ENCODE measurements around the gene GIMAP6.

- TF ChIP-seq POLR2A (IDR thresholded peaks at IDR 0.05) (no peak), CTCF (IDR thresholded peaks at IDR 0.05) (no peak), POLR2AphosphoS5 (IDR thresholded peaks at IDR 0.05) (peak in 2 of 3 donors; percentile 27 to 29)
Observed at GRCh38 chr7:150631084-150631826, 930 bp downstream of the GIMAP6 start.
